Esophagus muscularis mucosa (tissue), 3 donors: ENCODE data around the gene AIG1.

ENCODE experiments used
- CTCF ChIP-seq, 3 experiments: fragments of 200-600 bp in 2 of 3; fragments of 450-650 bp in 1 of 3; sonication (generic) in 2 of 3; IDR thresholded peaks; one replicate each; pipeline ENCODE4 v1.5.1; 2017 to 2019; ENCODE audit warnings: antibody characterized with exemption in 3 of 3, mild to moderate bottlenecking in 2 of 3, moderate library complexity in 1 of 3
- POLR2AphosphoS5 ChIP-seq, 2 donors: sonication (generic); formaldehyde crosslinking; IDR thresholded peaks; one replicate each; pipeline ENCODE4 v1.6.1; 2017; ENCODE audit warnings: antibody characterized with exemption in 2 of 2

DNA sequence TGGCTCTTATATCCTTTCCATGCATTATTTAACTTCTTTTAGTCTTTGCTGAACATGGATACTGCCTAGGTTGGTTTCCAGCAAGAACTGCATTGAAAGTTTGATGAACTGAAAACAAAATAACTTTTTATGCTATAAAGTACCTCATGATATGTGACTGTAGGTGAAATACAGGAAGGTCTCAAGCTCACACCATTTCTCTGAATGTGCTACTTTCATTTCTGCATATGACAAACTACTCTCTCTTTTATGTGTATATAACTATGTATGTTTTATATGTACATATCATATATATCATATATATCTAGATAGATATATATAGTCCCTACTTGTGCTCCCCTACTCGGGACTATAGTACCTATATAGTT is 65.9 kb downstream of the AIG1 start:
- TF ChIP-seq CTCF (IDR thresholded peaks at IDR 0.05) (no peak), POLR2AphosphoS5 (IDR thresholded peaks at IDR 0.05) (no peak)
